Brain microvascular endothelial cell (primary cell): ENCODE data around the gene PBX3.

Source experiments
- DNase-seq: peaks from one replicate; pipeline ENCODE4 v3.0.0-alpha.2; 2020
- H3K27ac ChIP-seq: fragments of 250-450 bp; sonication (Bioruptor Pico); 2 replicates; pipeline ENCODE4 v1.5.1; 2020; ENCODE audit warnings: mild to moderate bottlenecking, moderate library complexity
- H3K27me3 ChIP-seq: fragments of 250-450 bp; sonication (Bioruptor Pico); replicated peaks from 2 replicates; pipeline ENCODE4 v1.5.1; 2020; ENCODE audit warnings: mild to moderate bottlenecking
- H3K36me3 ChIP-seq: fragments of 250-450 bp; sonication (Bioruptor Pico); replicated peaks from 2 replicates; pipeline ENCODE4 v1.5.1; 2020; ENCODE audit warnings: mild to moderate bottlenecking
- H3K4me3 ChIP-seq: 2 replicates; pipeline ENCODE4 v1.5.1; 2011; ENCODE audit warnings: low read depth, mild to moderate bottlenecking, control low read depth, low read length, moderate library complexity
- CTCF ChIP-seq: IDR thresholded peaks from 2 replicates; pipeline ENCODE4 v1.5.1; 2011; ENCODE audit warnings: low read depth, mild to moderate bottlenecking, moderate library complexity, low read length, control low read depth, inconsistent platforms; ENCODE audit errors: missing control alignments
- in situ Hi-C: cut with HindIII; loops from 2 replicates; pipeline ENCODE4 v1.10.0; 2017; ENCODE audit warnings: low sequenced_read_pairs, low pct_ligation_motif_present

The PBX3 gene

GRCh38 chr9:125997196-125997823, 250.1 kb downstream of the PBX3 start:
- no peak for DNase-seq
- no peak overlapping the region for H3K27ac ChIP-seq
- no peaks in the 10 kb centered on the region for H3K36me3 ChIP-seq
- TF ChIP-seq CTCF, result no peak
- no peaks in the 10 kb centered on the region for H3K27me3 ChIP-seq
- H3K4me3 ChIP-seq, result no peak overlapping the region
- in situ Hi-C loops, result no loop called here

- no peak overlapping the region for H3K27ac ChIP-seq
- no peak for TF ChIP-seq CTCF
- H3K36me3 ChIP-seq, result no peaks in the 10 kb centered on the region
- H3K4me3 ChIP-seq, result no peak overlapping the region
- in situ Hi-C loops, result no loop called here
- no peak for DNase-seq
- H3K27me3 ChIP-seq, result no peaks in the 10 kb centered on the region
These were observed 251.8 kb downstream of the PBX3 start for GRCh38 chr9:125998837-125999503.

GRCh38 chr9:125999504-125999881, 252.3 kb downstream of the PBX3 start:
- in situ Hi-C loops, result no loop called here
- H3K36me3 ChIP-seq, result no peaks in the 10 kb centered on the region
- no peak overlapping the region for H3K27ac ChIP-seq
- H3K4me3 ChIP-seq, result no peak overlapping the region
- no peaks in the 10 kb centered on the region for H3K27me3 ChIP-seq
- no peak for DNase-seq
- no peak for TF ChIP-seq CTCF

- no peak for TF ChIP-seq CTCF
- Histone ChIP-seq H3K27me3 (no peaks in the 10 kb centered on the region), H3K4me3 (no peak overlapping the region), H3K36me3 (no peaks in the 10 kb centered on the region), H3K27ac (no peak overlapping the region)
- in situ Hi-C loops, result no loop called here
- no peak for DNase-seq
These were observed 253.1 kb downstream of the PBX3 start for GRCh38 chr9:126000256-126000655.

- H3K27ac ChIP-seq, result no peak overlapping the region
- no peak for DNase-seq
- no peaks in the 10 kb centered on the region for H3K27me3 ChIP-seq
- no peak overlapping the region for H3K4me3 ChIP-seq
- no peaks in the 10 kb centered on the region for H3K36me3 ChIP-seq
- TF ChIP-seq CTCF, result no peak
- in situ Hi-C loops, result no loop called here
These were observed 253.8 kb downstream of the PBX3 start for GRCh38 chr9:126000731-126001580.
